NCI-H526 treated with DMSO at 0.1 percent for 48 hours (cell line): ENCODE data around the gene CRB3.
"Not testable (repeated sequence)": the region's sequence is repeated elsewhere in the genome, so short reads cannot be mapped to it uniquely, and the experiment has no call there.

Source experiments
- DNase-seq: peaks from one replicate; lab custom pipeline; 2025; lab: John Stamatoyannopoulos, UW

The CRB3 gene

DNA sequence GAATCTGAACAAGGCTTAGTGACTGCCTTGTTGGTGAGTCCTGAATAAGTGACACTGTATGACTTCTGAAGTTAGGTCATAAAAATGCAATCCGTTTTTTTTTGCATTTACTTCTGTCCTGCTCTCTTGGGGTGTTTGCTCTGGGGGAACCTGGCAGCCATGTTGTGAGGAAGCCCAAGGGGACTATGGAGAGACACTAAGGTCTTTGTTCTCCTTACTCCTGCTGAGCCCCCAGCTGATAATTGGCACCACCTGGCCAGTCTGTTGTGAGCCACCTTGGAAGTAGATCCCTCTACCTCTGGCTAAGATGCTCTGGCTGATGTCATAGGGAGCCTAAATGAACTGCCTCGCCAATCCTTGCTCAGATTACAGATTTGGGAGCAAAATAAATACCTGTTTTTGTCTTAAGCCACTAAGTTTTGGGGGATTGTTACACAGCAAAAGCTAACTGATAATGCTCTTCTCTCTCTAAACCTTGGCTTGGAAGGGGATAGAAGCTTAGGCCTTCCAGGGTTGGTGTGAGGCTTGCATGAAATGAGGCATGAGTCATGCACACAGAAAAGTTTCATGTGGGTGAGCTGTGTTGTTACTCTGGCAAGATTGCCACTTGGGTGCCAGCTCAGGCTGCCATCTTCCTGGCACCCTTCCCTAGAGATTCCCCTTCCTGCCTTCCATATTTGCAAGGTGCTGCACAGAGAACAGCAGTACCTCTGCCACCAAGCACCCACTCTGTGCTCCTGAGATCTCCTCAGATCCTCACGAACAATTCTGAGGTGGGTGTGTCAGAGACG lies 27.9 kb downstream of the CRB3 start:
- no peak for DNase-seq

DNA sequence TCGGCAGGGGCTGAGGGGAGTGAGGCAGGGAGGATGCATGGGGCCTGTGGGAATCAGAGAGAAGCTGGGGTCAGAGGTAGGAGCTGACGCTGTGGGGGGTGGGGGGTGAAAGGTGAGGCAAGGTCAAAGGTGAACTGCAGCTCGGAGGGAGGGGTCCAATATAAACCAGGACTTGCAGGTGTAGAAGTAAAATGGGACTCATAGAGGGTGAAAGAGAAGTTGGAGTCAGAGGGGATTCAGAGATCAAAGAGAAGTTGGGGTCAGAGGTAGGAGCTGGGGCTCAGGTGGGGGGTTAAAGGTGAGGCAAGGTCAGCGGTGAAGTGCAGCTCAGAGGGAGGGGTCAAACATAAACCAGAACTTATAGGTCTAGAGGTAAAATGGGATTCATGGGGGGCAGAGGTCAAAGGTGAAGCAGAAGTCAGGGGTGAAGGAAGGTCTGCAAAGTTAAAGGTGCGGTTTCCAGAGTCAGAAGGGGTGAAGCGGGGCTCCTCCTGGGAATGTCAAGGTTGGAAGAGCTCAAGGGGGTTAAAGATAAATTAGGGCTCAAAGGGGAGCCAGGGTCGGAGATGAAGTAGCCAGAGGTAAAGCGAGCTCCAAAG lies 30.5 kb downstream of the CRB3 start:
- DNase-seq, result no peak

DNA sequence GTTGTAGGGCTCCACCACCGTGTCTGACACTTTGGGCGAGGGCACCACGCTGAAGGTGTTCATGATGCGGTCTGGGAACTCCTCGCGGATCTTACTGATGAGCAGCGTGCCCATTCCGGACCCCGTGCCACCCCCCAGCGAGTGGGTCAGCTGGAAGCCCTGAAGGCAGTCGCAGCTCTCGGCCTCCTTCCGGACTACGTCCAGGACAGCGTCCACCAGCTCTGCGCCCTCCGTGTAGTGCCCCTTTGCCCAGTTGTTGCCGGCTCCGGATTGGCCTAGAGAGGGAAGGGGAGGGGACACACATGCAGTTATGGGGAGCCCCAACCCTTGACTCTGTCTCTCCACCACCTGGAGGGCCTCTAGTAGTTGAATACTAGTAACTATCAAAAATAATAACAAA lies 31.9 kb downstream of the CRB3 start:
- no peak for DNase-seq

DNA sequence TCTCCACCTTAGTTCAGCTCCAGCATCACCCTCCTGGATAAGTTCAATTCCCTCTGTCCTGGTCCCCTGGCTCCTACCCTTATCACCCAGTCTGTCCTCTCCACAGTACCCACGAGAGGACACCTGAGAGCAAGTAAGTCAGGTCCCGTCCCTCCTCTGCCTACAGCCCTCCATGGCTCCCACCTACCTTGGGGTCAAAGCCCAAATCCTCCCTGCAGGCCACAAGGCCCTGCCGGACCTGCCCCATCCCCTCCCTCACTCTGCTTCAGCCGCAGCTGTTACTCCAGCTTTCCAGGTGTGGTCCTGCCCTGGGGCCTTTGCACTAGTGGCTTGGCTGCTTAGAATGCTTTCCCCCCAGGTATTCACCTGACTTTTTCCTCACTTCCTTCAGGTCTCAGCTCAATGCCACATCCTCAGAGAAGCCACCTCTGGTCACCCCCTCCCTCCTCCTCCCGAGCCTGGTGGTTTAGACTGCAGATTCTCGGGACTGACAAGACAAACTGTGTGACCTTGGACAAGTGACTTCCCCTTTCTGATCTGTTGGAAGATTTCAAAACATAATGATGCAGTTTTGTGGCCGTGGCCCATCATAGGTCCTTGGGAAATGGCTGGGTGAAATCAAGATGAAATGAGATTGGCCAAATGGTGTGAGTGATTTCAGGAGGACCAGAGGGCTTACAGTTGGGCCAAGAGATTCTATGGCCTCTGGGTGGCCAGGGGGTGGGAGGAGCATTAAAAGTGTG lies 34.4 kb downstream of the CRB3 start:
- DNase-seq, result no peak

DNA sequence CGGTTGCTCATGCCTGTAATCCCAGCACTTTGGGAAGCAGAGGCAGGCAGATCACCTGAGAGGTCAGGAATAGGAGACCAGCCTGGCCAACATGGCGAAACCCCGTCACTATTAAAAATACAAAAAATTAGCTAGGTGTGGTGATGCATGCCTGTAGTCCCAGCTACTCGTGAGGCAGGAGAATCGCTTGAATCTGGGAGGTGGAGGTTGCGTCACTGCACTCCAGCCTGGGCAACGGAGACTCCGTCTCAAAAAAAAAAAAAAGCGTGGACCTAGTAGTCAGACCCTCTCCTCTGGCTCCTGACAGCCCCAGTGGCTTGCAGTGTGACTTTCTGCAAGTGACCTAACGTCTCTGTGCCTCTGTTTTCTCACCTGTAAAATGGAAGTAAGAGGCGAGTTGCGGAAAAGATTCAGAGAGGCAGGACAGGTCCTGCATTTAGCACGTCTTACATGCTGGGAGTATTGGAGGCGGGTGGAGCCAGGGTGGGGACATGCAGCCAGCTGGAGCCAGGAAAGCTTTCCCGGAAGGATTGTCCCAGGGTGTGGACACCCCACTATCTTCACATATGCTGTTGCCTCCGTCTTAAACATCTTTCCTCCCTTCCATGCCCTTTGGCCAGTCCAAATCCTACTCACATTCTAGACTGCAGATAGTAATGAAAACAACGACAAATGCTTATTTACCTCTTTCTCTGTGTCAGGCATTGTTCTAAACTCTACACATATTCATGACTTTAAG lies 35.1 kb downstream of the CRB3 start:
- DNase-seq, result no peak

DNA sequence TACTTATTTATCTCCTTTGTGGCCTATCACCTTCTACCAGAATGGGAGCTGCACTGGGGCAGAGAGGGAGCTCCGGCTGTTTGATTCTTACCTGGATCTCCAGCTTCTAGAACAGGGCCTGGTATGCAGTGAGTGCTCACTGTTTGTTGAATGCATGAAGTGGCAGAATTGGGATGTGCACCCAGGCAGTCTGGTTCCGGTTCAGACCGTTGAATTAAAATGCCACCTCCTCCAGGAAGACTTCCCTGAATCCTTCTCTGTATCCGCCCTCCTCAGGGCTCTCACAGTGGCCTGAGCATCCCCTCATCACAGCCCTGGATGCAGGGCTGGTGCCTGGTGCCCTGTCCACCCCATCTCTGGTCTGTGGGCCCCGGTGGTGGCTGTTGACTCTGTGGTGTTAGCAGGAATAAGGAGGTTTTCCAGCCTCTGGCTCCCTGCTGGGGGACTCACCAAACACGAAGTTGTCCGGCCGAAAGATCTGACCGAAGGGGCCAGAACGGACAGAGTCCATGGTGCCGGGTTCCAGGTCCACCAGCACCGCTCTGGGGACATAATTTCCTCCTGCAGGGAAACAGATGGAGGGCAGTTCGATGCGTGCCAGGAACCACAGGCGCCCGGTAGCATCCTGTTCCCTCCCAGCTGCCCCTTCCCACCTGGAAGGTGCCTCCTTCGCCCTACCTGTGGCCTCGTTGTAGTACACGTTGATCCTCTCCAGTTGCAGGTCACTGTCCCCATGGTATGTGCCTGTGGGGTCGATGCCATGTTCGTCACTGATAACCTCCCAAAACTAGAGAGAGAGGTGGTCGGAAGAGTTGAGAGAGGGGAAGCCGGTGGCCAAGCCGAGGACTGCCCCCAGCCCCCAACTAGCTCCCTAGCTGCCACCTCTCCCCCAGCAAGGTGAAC lies 37.0 kb downstream of the CRB3 start:
- DNase-seq, result no peak

DNA sequence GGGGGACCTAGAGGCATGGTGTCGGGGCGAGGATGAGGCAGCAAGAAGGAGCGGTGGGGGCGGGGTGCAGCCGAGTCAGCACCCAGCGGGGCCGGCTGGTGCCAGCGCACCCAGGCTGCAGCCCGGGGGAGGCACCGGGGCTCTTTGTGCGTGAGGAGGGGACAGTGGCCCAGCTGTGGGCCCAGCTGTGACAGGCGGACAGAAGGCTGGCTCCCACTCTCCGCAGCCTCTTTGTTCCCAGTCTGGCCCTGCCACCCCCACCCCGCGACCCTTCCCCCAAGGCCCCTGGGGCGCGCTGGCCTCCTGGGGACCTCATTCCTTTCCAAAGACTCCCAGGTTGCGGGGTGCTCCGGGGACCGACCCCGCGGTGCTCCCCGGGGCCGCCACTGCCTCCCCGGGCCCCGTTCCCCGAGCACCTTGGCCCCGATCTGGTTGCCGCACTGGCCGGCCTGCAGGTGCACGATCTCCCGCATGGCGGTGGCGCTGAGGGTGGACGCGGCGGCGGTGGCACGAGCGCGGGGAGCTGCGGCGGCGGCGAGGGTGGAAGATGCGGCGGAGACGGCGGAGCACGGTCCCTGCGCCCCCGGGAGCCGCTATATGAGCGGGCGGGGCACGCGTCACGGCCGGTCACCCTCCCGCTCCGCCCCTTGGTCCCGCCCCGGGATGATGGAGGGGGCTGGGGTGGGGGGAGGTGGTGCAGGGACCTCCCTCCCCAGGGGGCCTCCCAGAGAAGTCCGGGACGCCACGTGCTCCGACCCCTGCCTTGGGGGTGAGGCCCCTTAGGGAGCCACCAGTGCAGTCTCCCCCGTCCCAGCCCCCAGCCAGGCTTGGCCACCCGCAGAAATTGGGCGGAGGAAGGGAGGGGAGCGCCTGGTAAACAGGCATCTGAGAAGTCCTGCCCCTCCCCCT lies 37.9 kb downstream of the CRB3 start, which contains the start of gene TUBB4A:
Gene TUBB4A, minus strand, starts transcription at position 570 of the 909 bp plus-strand sequence. Its CDS starts 97 bp downstream, at position 473.
- DNase-seq, result no peak

DNA sequence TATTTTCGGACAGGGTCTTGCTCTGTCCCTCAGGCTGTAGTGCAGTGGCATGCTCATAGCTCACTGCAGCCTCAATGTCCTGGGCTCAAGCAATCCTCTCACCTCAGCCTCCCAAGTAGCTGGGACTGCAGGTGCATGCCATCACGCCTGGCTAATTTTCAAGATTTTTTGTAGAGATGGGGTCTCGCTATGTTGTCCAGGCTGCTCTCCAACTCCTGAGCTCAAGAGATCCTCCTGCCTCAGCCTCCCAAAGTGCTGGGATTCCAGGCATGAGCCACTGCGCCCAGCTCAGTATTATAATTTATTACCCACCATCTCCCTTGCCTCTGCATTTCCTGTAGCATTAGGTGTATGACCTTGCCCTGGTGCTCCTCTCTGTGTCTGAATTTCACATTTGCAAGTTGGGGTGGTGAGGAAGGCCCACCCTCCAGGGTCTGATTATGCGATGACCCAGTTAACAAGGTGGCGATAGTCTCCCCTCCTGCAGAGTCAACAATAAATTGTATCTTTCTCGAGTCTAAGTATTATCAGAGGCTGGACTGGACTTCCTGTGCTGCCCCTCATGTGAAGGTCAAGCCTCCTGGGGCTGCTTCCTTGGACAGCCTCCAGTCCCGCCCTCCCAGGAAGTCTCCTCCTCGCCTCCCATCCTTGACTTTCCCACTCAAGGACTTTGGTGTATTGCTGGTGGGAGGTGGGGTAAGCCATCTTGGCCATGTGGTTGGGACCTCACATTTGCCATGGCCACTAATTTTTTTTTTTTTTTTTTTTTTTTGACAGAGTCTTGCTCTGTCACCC lies 39.5 kb downstream of the CRB3 start:
- no peak for DNase-seq

DNA sequence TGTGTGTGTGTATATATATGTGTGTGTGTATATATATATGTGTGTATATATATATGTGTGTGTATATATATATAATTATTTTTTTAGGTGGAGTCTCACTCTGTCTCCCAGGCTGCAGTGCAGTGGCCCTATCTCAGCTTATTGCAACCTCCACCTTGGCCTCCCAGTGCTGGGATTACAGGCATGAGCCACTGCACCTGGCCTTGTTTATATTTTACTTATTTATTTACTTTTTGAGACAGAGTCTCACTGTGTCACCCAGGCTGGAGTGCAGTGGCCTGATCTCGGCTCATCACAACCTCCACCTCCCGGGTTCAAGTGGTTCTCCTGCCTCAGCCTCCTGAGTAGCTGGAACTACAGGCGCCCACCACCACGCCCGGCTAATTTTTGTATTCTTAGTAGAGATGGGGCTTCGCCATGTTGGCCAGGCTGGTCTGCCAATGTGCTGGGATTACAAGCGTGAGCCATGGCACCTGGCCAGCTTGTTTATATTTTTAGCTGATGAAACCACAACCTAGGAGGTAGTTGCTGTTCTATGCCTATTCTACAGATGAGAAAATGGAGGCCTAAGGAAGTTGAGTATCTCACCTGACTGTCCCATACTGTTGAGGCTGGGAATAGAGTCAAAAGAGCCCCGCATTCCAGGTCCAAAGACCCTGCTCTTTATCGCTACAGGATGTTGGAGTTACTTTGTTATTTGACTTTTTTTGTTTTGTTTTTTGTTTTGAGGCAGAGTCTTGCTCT lies 44.1 kb downstream of the CRB3 start:
- not testable (repeated sequence) for DNase-seq

DNA sequence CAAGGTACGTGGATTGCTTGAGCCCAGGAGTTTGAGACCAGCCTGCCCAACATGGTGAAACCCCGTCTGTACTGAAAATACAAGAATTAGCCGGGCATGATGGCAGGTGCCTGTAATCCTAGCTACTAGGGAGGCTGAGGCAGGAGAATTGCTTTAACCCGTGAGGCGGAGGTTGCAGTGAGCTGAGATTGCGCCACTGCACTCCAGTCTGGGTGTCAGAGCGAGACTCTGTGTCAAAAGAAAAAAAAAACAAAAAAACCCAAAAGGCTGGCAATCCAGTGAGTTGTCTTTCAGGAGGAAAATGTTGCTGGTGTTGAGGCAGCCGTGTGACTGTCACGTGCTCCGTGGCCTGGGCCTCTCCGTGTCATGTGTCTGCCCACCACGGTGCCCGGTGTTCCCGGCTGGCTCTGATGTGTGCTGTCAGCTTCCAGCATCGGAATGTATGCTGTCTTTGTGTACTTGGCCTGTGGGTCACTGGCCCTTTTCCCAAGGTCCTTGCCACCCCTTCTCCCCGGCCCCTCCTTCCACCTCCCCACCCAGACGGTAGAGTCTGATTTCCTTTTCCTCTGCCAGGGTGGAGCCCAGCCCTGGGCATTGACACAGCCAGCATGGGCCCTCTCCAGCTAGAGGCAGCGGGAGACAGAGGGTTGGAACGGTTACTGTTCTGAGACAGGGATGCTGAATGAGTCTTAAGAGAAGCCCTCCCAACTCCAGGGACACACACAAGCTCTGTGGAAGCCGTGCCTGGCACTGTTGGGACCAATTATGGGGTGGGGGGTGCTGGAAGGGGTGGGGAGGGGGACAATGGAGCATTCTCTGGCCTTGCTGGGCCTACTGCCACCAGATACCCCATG lies 45.3 kb downstream of the CRB3 start:
- no peak for DNase-seq

DNA sequence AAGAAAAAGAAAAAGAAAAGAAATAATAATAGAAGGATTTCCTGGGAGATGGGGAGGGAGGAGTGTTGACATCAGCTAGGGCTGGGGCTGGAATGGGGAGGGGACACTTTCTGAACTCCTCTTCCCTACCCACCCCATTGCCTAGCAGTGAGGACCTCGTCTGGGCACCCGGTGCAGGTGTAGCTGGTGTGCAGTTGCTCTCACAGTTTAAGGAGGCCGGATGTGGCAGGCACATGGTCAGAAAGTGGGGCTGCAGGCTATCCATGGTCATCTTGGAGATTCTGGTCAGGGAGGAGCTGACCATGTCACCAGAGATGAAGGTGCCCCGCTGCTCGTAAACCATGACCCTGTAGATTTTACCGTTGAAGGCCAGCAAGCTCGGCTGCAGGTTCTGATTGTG lies 46.5 kb downstream of the CRB3 start:
- no peak for DNase-seq

DNA sequence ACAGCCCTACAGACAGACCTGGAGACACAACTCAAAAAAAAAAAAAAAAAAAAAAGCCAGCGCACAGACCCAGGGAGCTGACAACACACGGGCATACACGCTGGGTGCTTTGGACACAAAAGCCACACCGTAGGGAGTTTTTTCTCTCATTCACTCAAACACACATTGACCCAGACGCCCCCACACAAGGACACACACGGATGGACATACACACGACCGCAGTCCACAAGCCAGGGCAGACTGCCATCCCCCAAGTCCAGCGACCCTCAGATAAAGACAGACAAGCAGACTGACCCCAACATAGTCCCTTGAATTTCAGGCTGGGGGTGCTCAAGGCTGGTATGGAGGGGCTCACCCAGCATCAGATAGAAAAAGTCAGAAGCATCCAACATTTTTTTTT lies 50.0 kb downstream of the CRB3 start:
- no peak for DNase-seq

DNA sequence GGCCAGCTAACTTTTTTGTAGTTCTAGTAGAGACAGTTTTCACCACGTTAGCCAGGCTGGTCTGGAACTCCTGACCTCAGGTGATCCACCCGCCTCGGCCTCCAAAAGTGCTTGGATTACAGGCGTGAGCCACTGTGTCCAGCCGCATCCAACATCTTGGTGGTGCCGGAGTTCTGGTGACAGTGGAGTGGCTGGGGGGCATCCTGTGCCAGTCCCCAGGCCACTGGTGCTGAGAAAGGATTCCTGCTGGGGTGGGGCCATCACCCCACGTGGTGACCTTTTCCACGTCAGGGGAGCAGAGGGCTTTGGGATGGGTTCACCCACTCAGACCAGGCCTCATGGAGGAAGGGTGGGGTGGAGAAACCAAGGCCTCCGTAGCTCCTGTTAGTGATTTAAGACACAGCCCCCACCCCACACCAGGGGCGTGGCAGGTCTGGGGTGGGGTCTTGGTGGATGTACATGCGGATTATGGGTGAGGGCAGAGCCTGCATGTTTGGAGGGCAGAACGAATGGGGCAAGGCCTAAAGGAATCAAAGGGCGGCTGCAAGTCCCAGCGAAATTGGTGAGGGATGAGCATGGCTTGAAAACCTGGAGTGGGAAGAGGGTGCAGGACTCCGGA lies 51.0 kb downstream of the CRB3 start:
- DNase-seq, result no peak

DNA sequence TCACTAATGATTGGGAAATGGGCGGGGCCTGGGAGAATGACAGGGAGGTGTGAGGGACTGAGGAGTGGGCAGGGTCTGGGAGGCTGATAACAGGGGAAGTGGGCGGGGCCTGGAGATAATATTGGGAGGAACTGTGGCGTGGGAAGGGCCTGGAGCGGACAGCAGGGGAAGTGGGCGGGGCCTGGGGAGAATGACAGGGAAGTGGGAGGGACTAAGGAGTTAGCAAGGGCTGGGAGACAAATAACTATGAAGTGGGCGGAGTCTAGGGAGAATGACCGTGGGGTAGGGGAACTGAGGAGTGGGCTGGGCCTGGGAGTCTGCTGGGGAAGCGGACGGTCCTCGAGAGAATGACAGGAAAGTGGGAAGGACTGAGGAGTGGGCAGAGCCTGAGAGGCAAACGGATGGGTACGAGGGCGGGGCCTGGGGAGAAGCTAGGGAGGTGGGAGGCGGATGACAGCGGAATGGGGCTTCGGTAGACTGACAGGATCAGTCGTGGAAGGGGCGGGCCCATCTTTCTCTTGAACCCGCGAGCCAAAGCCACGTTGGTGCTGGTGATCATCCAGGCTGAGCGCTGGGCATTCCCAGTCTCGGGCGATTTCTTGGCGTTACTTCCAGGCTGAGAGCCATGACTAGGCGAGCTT lies 52.1 kb downstream of the CRB3 start:
- DNase-seq, result peak; percentile 89
